IMR-90 (cell line): ENCODE data around the gene ZPBP2. TPM values are rescaled to one million over a fixed set of nuclear protein-coding genes. Genes with fewer than 3 reads are reported as not detected.

Experiments
- ATAC-seq: fragments of 200-7000 bp; cut with Tn5 transposase; 2 replicates; pipeline ENCODE4 v1.9.1; 2020; ENCODE audit warnings: low read depth, mild to moderate bottlenecking, moderate library complexity
- BruUV-seq: library from RNA; stranded (reverse); fragments of 400-500 nt; replicated peaks from 2 replicates; lab custom pipeline; 2021; lab: Mats Ljungman, UMichigan
- CTCF ChIA-PET: fragments of 300-600 bp; formaldehyde crosslinking; extraction: SDS; loops from one replicate; lab custom pipeline; 2021; ENCODE audit warnings: antibody characterized with exemption; lab: Yijun Ruan, JAX
- POLR2A ChIA-PET: fragments of 300-600 bp; sonication (Branson Sonifier 250); formaldehyde crosslinking; loops from one replicate; lab custom pipeline; 2022; ENCODE audit warnings: antibody characterized with exemption; ENCODE audit not compliant: unreplicated experiment; lab: Charles Lee
- DNase-seq: peaks from one replicate; pipeline ENCODE4 v3.0.0; 2013
- H2AFZ ChIP-seq: replicated peaks from 2 replicates; pipeline ENCODE3; 2013; ENCODE audit warnings: low read length, mild to moderate bottlenecking; ENCODE audit not compliant: poor library complexity
- H2AK5ac ChIP-seq: 2 replicates; pipeline ENCODE4 v1.6.1; 2013; ENCODE audit warnings: low read depth, low read length, inconsistent platforms
- H2AK9ac ChIP-seq: replicated peaks from 2 replicates; pipeline ENCODE3; 2013; ENCODE audit warnings: mild to moderate bottlenecking, low read depth, low read length, moderate library complexity; ENCODE audit not compliant: poor library complexity
- H2BK120ac ChIP-seq: 2 replicates; pipeline ENCODE4 v1.6.1; 2013; ENCODE audit warnings: low read depth, low read length, inconsistent platforms
- H2BK15ac ChIP-seq: 3 replicates; pipeline ENCODE4 v1.6.1; 2013; ENCODE audit warnings: low read depth, low read length, inconsistent platforms
- H2BK20ac ChIP-seq: 2 replicates; pipeline ENCODE4 v1.6.1; 2013; ENCODE audit warnings: low read depth, mild to moderate bottlenecking, inconsistent platforms, low read length, moderate library complexity
- H2BK5ac ChIP-seq: 2 replicates; pipeline ENCODE4 v1.6.1; 2013; ENCODE audit warnings: mild to moderate bottlenecking, low read depth, low read length, inconsistent platforms; ENCODE audit not compliant: poor library complexity, severe bottlenecking
- H3K14ac ChIP-seq: replicated peaks from 2 replicates; pipeline ENCODE4 v1.6.1; 2013; ENCODE audit warnings: low read depth, low read length, inconsistent platforms
- H3K18ac ChIP-seq: 2 replicates; pipeline ENCODE4 v1.6.1; 2013; ENCODE audit warnings: low read depth, low read length, control low read depth
- H3K23ac ChIP-seq: 2 replicates; pipeline ENCODE4 v1.6.1; 2013; ENCODE audit warnings: low read depth, low read length, inconsistent platforms
- H3K27ac ChIP-seq: 2 replicates; pipeline ENCODE4 v1.5.1; 2013; ENCODE audit warnings: mild to moderate bottlenecking, control low read depth, low read length; ENCODE audit not compliant: insufficient read depth
- H3K27me3 ChIP-seq: 2 replicates; pipeline ENCODE4 v1.6.1; 2013; ENCODE audit warnings: low read length; ENCODE audit not compliant: control insufficient read depth, insufficient read depth
- H3K36me3 ChIP-seq: 2 replicates; pipeline ENCODE4 v1.6.1; 2013; ENCODE audit warnings: low read length, mixed read lengths; ENCODE audit not compliant: control insufficient read depth, insufficient read depth
- H3K4ac ChIP-seq: 2 replicates; pipeline ENCODE4 v1.6.1; 2013; ENCODE audit warnings: low read depth, low read length, inconsistent platforms
- H3K4me1 ChIP-seq: 2 replicates; pipeline ENCODE4 v1.6.1; 2013; ENCODE audit warnings: low read length, mixed read lengths; ENCODE audit not compliant: control insufficient read depth, insufficient read depth
- H3K4me2 ChIP-seq: 2 replicates; pipeline ENCODE4 v1.6.1; 2013; ENCODE audit warnings: low read depth, mild to moderate bottlenecking, control low read depth, low read length, moderate library complexity
- H3K4me3 ChIP-seq: 2 replicates; pipeline ENCODE4 v1.5.1; 2013; ENCODE audit warnings: low read depth, mild to moderate bottlenecking, control low read depth, low read length, moderate library complexity; ENCODE audit not compliant: insufficient read depth
- H3K56ac ChIP-seq: 2 replicates; pipeline ENCODE4 v1.6.1; 2013; ENCODE audit warnings: low read length, inconsistent platforms; ENCODE audit not compliant: insufficient read depth; ENCODE audit errors: extremely low read depth
- H3K79me1 ChIP-seq, 2 experiments: 2 replicates each; pipeline ENCODE4 v1.6.1; 2013; ENCODE audit warnings: low read length in 2 of 2, inconsistent platforms in 1 of 2, low read depth in 1 of 2
- H3K9ac ChIP-seq: 2 replicates; pipeline ENCODE4 v1.6.1; 2013; ENCODE audit warnings: low read depth, low read length, control low read depth
- H3K9me1 ChIP-seq: 2 replicates; pipeline ENCODE4 v1.6.1; 2013; ENCODE audit warnings: low read length, inconsistent platforms; ENCODE audit not compliant: insufficient read depth
- H3K9me3 ChIP-seq: 2 replicates; pipeline ENCODE4 v1.6.1; 2013; ENCODE audit warnings: low read length; ENCODE audit not compliant: control insufficient read depth, insufficient read depth
- H4K20me1 ChIP-seq: 2 replicates; pipeline ENCODE4 v1.6.1; 2013; ENCODE audit warnings: low read length, inconsistent platforms; ENCODE audit not compliant: insufficient read depth
- H4K5ac ChIP-seq: 2 replicates; pipeline ENCODE4 v1.6.1; 2013; ENCODE audit warnings: mild to moderate bottlenecking, low read depth, low read length, control low read depth
- H4K8ac ChIP-seq, 2 experiments: 2 replicates each; pipeline ENCODE4 v1.6.1; 2013; ENCODE audit warnings: low read depth in 2 of 2, low read length in 2 of 2, control low read depth in 1 of 2, inconsistent platforms in 1 of 2
- H4K91ac ChIP-seq: 2 replicates; pipeline ENCODE4 v1.6.1; 2013; ENCODE audit warnings: low read depth, low read length, inconsistent platforms; ENCODE audit not compliant: insufficient read depth
- BHLHE40 ChIP-seq: fragments of 150-350 bp; IDR thresholded peaks from 2 replicates; pipeline ENCODE4 v1.6.1; 2016; ENCODE audit warnings: mild to moderate bottlenecking, low read depth, low read length
- CEBPB ChIP-seq: IDR thresholded peaks from 2 replicates; pipeline ENCODE4 v1.6.1; 2012; ENCODE audit warnings: low read depth, low read length, improper control_type of control experiment
- CHD1 ChIP-seq: IDR thresholded peaks from 2 replicates; pipeline ENCODE4 v1.6.1; 2012; ENCODE audit warnings: low read depth, low read length, improper control_type of control experiment
- CTCF ChIP-seq: conservative IDR thresholded peaks from 2 replicates; pipeline ENCODE4 v1.5.1; 2012; ENCODE audit warnings: mild to moderate bottlenecking, low read depth, low read length, improper control_type of control experiment
- ELK1 ChIP-seq: fragments of 150-350 bp; IDR thresholded peaks from 2 replicates; pipeline ENCODE4 v1.6.1; 2016; ENCODE audit warnings: low read depth, mild to moderate bottlenecking, low read length, moderate library complexity, borderline replicate concordance
- FOS ChIP-seq: fragments of 150-350 bp; IDR thresholded peaks from 2 replicates; pipeline ENCODE4 v1.6.1; 2016; ENCODE audit warnings: low read depth, low read length
- MAFK ChIP-seq: IDR thresholded peaks from 2 replicates; pipeline ENCODE4 v1.6.1; 2012; ENCODE audit warnings: low read depth, low read length, improper control_type of control experiment
- MAZ ChIP-seq: IDR thresholded peaks from 2 replicates; pipeline ENCODE4 v1.6.1; 2012; ENCODE audit warnings: low read depth, mild to moderate bottlenecking, low read length, improper control_type of control experiment, moderate library complexity, borderline replicate concordance
- MXI1 ChIP-seq: IDR thresholded peaks from 2 replicates; pipeline ENCODE4 v1.6.1; 2012; ENCODE audit warnings: low read depth, mild to moderate bottlenecking, low read length, moderate library complexity, borderline replicate concordance
- NFE2L2 ChIP-seq: fragments of 150-350 bp; IDR thresholded peaks from 2 replicates; pipeline ENCODE4 v1.6.1; 2016; ENCODE audit warnings: low read depth, mild to moderate bottlenecking, low read length
- POLR2A ChIP-seq: IDR thresholded peaks from 2 replicates; pipeline ENCODE4 v1.6.1; 2012; ENCODE audit warnings: mild to moderate bottlenecking, low read depth, low read length
- RAD21 ChIP-seq: IDR thresholded peaks from 2 replicates; pipeline ENCODE4 v1.6.1; 2012; ENCODE audit warnings: low read length, improper control_type of control experiment
- RCOR1 ChIP-seq: IDR thresholded peaks from 2 replicates; pipeline ENCODE4 v1.6.1; 2012; ENCODE audit warnings: mild to moderate bottlenecking, low read length, improper control_type of control experiment; ENCODE audit not compliant: insufficient replicate concordance
- RFX5 ChIP-seq: IDR thresholded peaks from 2 replicates; pipeline ENCODE4 v1.8.0; 2012; ENCODE audit warnings: low read depth, mild to moderate bottlenecking, low read length, moderate library complexity
- SMC3 ChIP-seq: fragments of 150-350 bp; IDR thresholded peaks from 2 replicates; pipeline ENCODE4 v1.6.1; 2016; ENCODE audit warnings: low read depth, mild to moderate bottlenecking, antibody characterized with exemption, low read length, moderate library complexity
- USF2 ChIP-seq: fragments of 150-350 bp; IDR thresholded peaks from 2 replicates; pipeline ENCODE4 v1.6.1; 2017; ENCODE audit warnings: mild to moderate bottlenecking, antibody characterized with exemption, low read length, low read depth
- WGBS, 2 experiments: methylation state at CpG; one replicate each; pipeline versions ENCODE4 v1.1.5 to v1.1.7; 2013; ENCODE audit warnings: missing lambda C conversion rate in 2 of 2; ENCODE audit not compliant: insufficient read length in 1 of 2; ENCODE audit errors: extremely low coverage in 2 of 2; 5-methylcytosine and 5-hydroxymethylcytosine counted together
- dilution Hi-C: fragments of 300-500 bp; cut with HindIII; formaldehyde crosslinking; loops from one replicate; pipeline ENCODE4 v1.14.3; 2018; ENCODE audit warnings: low sequenced_read_pairs; ENCODE audit not compliant: unreplicated experiment
- in situ Hi-C: fragments of 300-500 bp; cut with MboI; formaldehyde crosslinking; loops from 3 replicates; pipeline ENCODE4 v1.14.3; 2019; ENCODE audit warnings: low sequenced_read_pairs, inconsistent platforms, mixed read lengths
- intact Hi-C: fragments of 100-400 bp; cut with micrococcal nuclease; formaldehyde crosslinking; loops from 2 replicates; pipeline ENCODE4 v1.10.0; 2022
- polyA plus RNA-seq, 3 experiments: library from polyadenylated mRNA; depleted of rRNA; stranded (reverse); fragments of >200 nt; gene quantifications; 2 replicates each; pipeline ENCODE4 v1.2.3, GENCODE V29; 2012; ENCODE audit warnings: low replicate concordance in 1 of 3
- total RNA-seq: library from RNA; depleted of rRNA; stranded (reverse); fragments of >200 nt; gene quantifications from 2 replicates; pipeline ENCODE4 v1.2.3, GENCODE V29; 2012

ZPBP2 gene
- total and polyA plus RNA-seq, 2 of the 4 experiments (the other 2 are of a cell fraction) = not detected

GRCh38 chr17:39826334-39826733 lies 41.7 kb upstream of the ZPBP2 start:
- peaks cover 18% of the 10 kb centered on the region for H3K27me3 ChIP-seq
- H2AFZ ChIP-seq = no peak overlapping the region
- H3K9me3 ChIP-seq = peaks cover 7% of the 10 kb centered on the region
- no peak overlapping the region for H3K9ac ChIP-seq
- ATAC-seq (no peak), DNase-seq (no peak)
- no peak overlapping the region for H3K4me3 ChIP-seq
- H3K56ac ChIP-seq = no peak overlapping the region
- H3K14ac ChIP-seq = no peak overlapping the region
- H3K4me1 ChIP-seq = no peaks in the 10 kb centered on the region
- no peaks in the 10 kb centered on the region for H3K9me1 ChIP-seq
- H3K23ac ChIP-seq = no peak overlapping the region
- H4K20me1 ChIP-seq = no peaks in the 10 kb centered on the region
- H2BK5ac ChIP-seq = no peak overlapping the region
- no peak overlapping the region for H2AK5ac ChIP-seq
- CTCF ChIA-PET = no interaction called here
- no peak overlapping the region for H3K18ac ChIP-seq
- whole genome bisulfite sequencing, 2 experiments = 48% methylated on average over 2 of the region's 2 CpGs; no CpG with 5 or more reads in 1 of the 2 experiments
- no peak for TF ChIP-seq FOS
- no peak for TF ChIP-seq MAZ
- no peak for TF ChIP-seq CTCF
- no peak for TF ChIP-seq RCOR1
- no peak for TF ChIP-seq MAFK
- TF ChIP-seq RFX5 = no peak
- TF ChIP-seq SMC3 = no peak
- TF ChIP-seq MXI1 = no peak
- TF ChIP-seq CHD1 = no peak
- TF ChIP-seq CEBPB = no peak
- no peak for TF ChIP-seq ELK1
- no peak for TF ChIP-seq POLR2A
- no peak for TF ChIP-seq RAD21
- TF ChIP-seq USF2 = no peak
- TF ChIP-seq BHLHE40 = no peak
- no peak for TF ChIP-seq NFE2L2
- H4K8ac ChIP-seq = no peak overlapping the region
- intact Hi-C loops = no loop called here
- H3K36me3 ChIP-seq = no peaks in the 10 kb centered on the region
- BruUV-seq = no TSS peak
- dilution Hi-C loops = no loop called here
- H3K4ac ChIP-seq = no peak overlapping the region
- no peak overlapping the region for H4K91ac ChIP-seq
- no peak overlapping the region for H2BK120ac ChIP-seq
- H2AK9ac ChIP-seq = no peak overlapping the region
- POLR2A ChIA-PET = no interaction called here
- no peaks in the 10 kb centered on the region for H3K79me1 ChIP-seq
- H2BK20ac ChIP-seq = no peak overlapping the region
- no peak overlapping the region for H3K4me2 ChIP-seq
- H2BK15ac ChIP-seq = no peak overlapping the region
- H3K27ac ChIP-seq = no peak overlapping the region
- no peak overlapping the region for H4K5ac ChIP-seq
- in situ Hi-C loops = no loop called here
